Esophagus mucosa (tissue), 1 donor: Measurements from ENCODE around the gene DYNLL1. TPM values are rescaled to one million over a fixed set of nuclear protein-coding genes. Genes with fewer than 3 reads are reported as not detected.

ENCODE experiments used
- total RNA-seq: library from RNA; stranded (reverse); gene quantifications from one replicate; pipeline ENCODE4 v1.2.4, GENCODE V29; 2023
- donor health status: DM: yes; HTN: yes; CAD: no.

The DYNLL1 gene
- total RNA-seq, 1 donor from 2014 or later: 621 TPM

Other genes with a start within 250 kb of the DYNLL1 start
- gene PXN, start 230.4 kb upstream of the DYNLL1 start, total RNA-seq: 23.6 TPM
- 53,824 TPM for gene RNU4-2, start 204.2 kb upstream of the DYNLL1 start, total RNA-seq
- 20,765 TPM for gene RNU4-1, start 202.9 kb upstream of the DYNLL1 start, total RNA-seq
- gene SIRT4, start 193.8 kb upstream of the DYNLL1 start, total RNA-seq: 0.64 TPM
- not detected for gene PLA2G1B, start 168.3 kb upstream of the DYNLL1 start, total RNA-seq
- 0.28 TPM for gene MSI1, start 126.9 kb upstream of the DYNLL1 start, total RNA-seq
- 514 TPM for gene COX6A1, start 58.0 kb upstream of the DYNLL1 start, total RNA-seq
- 22.4 TPM for gene TRIAP1, start 49.7 kb upstream of the DYNLL1 start, total RNA-seq
- 9.8 TPM for gene GATC, start 49.7 kb upstream of the DYNLL1 start, total RNA-seq
- 139 TPM for gene SRSF9, start 26.4 kb upstream of the DYNLL1 start, total RNA-seq
- gene COQ5, start 33.0 kb downstream of the DYNLL1 start, total RNA-seq: 23.2 TPM
- 198 TPM for gene RNF10, start 38.2 kb downstream of the DYNLL1 start, total RNA-seq
- gene POP5, start 85.3 kb downstream of the DYNLL1 start, total RNA-seq: 26.2 TPM
- gene CABP1, start 144.5 kb downstream of the DYNLL1 start, total RNA-seq: 0.16 TPM
- 40.1 TPM for gene MLEC, start 191.0 kb downstream of the DYNLL1 start, total RNA-seq
- gene UNC119B, start 214.3 kb downstream of the DYNLL1 start, total RNA-seq: 14.7 TPM
- 11.3 TPM for gene ACADS, start 229.7 kb downstream of the DYNLL1 start, total RNA-seq